Measurements from ENCODE around the gene ESYT1.

GRCh38 chr12:56188131-56188777 lies 60.2 kb downstream of the ESYT1 start:
- TF ChIP-seq GATA2 (IDR thresholded peaks at IDR 0.05; ENCODE audit: low read depth, low read length) (no peak), GATA3 (IDR thresholded peaks at IDR 0.05; ENCODE audit: low read depth, low read length) (no peak)
